Stimulated activated CD8-positive, alpha-beta memory T cell treated with anti-CD3 and anti-CD28 coated beads, Interleukin-12 subunit alpha, Interleukin-12 subunit beta, amount 100 ng/mL, for 4 hours (primary cell): Measurements from ENCODE around the gene UBR7.
"Not testable (repeated sequence)": the region's sequence is repeated elsewhere in the genome, so short reads cannot be mapped to it uniquely, and the experiment has no call there.

Source experiments
- DNase-seq: peaks from one replicate; pipeline ENCODE4 v3.0.0-alpha.2; 2020; ENCODE audit warnings: low read depth

Gene UBR7

GRCh38 chr14:93195316-93195999 lies 11.6 kb upstream of the UBR7 start:
- no peak for DNase-seq

GRCh38 chr14:93199031-93199430 lies 8.0 kb upstream of the UBR7 start:
- no peak for DNase-seq

DNA sequence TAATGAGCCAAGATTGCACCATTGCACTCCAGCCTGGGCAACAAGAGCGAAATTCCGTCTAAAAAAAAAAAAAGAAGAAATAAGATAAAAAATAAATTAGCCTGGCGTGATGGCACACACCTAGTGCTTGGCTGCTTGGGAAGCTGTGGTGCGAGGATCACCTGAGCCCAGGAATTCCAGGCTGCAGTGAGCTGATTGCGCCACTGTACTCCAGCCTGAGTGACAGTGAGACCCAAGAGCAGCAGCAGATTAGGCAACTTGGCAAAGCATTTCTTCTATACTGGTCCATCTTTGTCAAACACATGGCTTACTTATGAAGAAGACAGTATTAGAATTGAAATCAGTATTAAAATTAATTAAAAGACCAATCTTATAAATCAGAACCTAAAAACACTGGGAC lies 6.5 kb upstream of the UBR7 start:
- DNase-seq: no peak

DNA sequence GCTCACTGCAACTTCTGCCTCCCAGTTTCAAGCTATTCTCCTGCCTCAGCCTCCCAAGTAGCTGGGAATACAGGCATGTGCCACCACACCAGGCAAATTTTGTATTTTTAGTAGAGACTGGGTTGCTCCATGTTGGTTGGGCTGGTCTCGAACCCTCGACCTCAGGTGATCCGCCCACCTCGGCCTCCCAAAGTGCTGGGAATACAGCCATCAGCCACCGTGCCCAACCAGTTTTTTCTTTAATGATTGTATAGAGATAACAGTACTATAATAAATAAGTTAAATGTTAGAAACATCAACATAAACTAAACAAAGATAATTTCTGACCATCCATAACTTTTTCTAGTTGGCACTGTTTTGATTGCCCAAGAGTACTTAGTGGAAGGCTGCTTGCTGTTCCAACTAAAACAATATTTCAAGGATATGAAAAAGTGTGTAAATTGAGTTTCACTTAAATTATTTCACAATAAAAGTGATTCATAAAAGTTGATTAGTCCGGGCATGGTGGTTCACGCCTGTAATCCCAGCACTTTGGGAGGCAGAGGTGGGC lies 5.8 kb upstream of the UBR7 start:
- DNase-seq: no peak

DNA sequence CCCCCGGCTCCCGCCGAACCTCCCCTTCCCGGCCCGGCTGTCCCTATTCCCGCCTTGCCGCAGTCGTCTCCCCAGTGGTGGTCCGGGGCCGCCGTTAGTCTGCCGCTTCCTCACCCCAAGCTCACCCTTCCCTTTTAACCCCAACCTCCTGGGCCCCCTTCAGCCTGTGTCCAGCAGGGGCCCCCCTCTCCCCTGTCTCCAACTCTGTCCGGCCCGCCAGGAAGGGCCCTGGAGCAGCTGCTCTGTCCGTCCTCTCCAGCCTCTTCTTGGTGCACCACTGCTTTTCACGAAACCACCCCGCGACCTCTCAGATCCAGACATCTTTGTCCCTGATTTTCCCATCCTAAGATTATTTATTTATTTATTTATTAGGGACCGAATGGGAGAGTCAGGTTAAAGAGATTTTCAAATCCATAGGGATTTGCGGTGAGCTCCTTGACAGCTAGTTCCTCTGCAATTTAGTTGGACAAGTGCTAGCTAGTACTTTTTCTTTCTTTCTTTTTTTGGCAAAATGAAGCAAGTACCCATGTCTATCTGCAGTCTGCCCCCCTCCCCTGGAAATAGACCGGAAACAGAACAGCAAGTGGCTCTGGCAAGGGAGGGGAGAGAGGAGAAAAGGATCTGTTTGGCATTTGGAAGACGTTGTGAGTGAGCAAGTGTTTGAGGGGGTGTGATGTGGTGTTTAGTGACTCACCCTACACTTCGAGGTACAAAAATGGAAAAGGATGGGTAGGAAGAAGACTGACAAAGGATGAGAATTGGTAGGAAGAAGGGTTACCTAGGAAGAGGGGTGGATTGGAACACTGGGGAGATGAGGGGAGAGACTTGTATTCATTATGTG lies 632 bp downstream of the UBR7 start:
- no peak for DNase-seq

- no peak for DNase-seq
These were observed 5.4 kb downstream of the UBR7 start for GRCh38 chr14:93212432-93212831.

- no peak for DNase-seq
These were observed 7.5 kb downstream of the UBR7 start for GRCh38 chr14:93214598-93214997.

DNA sequence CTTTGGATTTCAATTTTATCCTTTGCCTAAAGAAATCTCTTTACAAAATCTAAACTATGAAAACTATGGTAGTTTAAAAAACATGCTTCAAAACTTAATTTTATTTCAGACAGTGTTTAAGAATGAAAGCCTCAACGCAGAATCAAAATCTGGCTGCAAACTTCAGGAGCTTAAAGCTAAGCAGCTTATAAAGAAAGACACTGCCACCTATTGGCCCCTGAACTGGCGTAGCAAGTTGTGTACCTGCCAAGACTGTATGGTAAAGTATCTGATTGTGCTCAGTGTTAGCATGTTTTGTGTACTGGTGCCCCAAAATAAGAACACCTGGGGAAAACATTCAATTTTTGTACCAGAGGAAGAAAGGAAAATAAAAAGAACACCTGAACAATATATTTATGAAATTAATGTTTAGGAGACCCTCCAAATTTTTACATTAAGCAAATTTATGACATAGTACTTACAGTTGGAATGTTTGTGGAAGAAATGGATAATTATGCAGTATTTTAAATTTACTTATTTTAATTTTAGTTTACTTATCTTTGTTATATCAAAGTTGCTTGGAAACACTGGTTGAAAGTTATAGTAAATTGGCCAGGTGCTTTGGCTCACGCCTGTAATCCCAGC lies 12.2 kb downstream of the UBR7 start:
- DNase-seq: no peak

- DNase-seq: no peak
These were observed 13.5 kb downstream of the UBR7 start for GRCh38 chr14:93220509-93220908.

DNA sequence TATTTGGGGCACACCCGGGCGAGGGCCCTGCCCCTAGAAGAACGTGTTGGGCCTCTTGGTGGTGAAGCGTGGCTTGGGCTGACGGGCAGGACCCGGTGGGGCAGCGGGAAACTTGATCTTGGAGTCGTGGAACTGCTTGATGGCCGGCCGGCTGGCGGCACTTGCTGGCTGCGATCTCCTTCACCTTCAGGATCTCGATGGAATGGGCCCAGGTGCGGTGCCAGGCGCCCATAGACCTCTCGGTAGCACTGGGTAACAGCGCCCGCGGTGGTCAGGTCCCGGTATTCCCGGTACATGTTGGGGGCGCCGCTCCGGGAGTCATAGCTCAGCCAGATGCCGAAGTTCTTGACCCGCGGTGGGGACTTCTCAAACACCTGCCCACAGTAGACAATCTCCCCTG lies 16.5 kb downstream of the UBR7 start:
- DNase-seq: no peak

DNA sequence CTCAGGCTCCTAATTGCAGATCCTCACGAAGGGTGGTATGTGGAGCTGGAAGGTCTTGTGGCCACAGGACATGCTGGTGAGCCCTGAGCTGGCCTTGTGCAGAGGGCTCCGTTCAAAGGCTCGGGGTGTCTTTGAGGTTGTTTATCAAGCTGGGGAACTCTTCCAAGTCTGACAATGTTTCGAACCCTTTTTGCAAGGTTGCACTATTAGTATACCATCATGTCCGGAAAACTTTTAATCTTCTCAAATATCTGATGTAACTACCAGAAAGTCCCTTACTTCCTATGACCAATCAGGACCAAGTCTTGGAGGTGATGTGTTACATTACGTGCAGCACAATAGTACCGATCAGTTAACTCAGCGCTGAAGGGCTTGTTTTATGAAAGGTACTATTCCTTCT lies 21.5 kb downstream of the UBR7 start:
- DNase-seq: no peak

GRCh38 chr14:93230539-93230938 lies 23.5 kb downstream of the UBR7 start:
- no peak for DNase-seq

- no peak for DNase-seq
These were observed 24.3 kb downstream of the UBR7 start for GRCh38 chr14:93231129-93231979.

- no peak for DNase-seq
These were observed 25.1 kb downstream of the UBR7 start for GRCh38 chr14:93232159-93232558.

DNA sequence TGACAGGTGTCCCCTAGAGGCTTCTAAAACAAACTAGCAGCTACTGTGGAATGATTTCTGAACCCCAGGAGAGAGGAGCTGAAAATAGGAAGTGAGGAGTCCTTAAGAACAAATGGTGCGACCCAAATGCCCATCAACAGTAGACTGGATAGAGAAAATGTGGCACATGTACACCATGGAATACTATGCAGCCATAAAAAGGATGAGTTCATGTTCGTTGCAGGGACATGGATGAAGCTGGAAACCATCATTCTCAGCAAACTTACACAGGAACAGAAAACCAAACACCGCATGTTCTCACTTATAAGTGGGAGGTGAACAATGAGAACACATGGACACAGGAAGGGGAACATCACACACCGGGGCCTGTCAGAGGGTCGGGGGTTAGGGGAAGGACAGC lies 26.0 kb downstream of the UBR7 start:
- DNase-seq: not testable (repeated sequence)

GRCh38 chr14:93234798-93235197 lies 27.7 kb downstream of the UBR7 start:
- no peak for DNase-seq

DNA sequence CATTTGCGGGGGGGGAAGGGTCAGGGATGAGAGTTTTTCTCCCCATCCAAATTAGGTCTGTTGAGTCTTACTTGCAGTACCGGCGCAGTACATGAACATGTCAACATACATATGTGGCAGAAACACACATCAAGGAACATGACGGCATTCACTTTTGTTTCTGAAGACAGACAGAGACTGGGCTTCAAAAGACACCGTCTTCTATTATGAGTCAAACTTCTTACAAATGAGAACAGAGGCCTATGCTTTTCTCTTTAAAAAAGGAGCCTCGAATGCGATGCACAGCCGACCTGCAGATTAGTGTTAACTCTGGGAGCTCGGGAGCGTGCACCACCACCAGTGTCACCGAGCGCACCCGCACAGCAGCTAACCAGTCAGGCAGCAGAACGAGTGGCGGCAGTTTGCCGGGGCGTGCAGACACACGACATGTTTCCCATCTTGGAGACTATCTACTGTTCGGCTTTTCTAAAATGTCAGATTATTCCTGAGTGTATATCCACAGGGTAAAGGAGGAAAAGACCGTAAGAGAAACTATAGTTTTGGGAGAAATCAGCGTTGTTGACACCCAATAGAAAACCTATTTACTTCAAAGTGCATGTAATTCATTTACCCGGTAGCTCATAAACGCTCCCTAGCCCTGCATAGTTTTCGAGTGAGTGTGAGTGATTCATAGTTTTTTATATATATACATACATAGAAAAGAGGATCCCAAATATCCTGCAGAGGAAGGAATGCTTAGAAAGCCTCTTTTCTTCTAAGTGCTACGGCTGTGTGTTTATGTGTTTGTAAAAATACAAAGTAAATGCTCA lies 33.0 kb downstream of the UBR7 start:
- no peak for DNase-seq

- DNase-seq: no peak
These were observed 33.6 kb downstream of the UBR7 start for GRCh38 chr14:93240678-93241000.

DNA sequence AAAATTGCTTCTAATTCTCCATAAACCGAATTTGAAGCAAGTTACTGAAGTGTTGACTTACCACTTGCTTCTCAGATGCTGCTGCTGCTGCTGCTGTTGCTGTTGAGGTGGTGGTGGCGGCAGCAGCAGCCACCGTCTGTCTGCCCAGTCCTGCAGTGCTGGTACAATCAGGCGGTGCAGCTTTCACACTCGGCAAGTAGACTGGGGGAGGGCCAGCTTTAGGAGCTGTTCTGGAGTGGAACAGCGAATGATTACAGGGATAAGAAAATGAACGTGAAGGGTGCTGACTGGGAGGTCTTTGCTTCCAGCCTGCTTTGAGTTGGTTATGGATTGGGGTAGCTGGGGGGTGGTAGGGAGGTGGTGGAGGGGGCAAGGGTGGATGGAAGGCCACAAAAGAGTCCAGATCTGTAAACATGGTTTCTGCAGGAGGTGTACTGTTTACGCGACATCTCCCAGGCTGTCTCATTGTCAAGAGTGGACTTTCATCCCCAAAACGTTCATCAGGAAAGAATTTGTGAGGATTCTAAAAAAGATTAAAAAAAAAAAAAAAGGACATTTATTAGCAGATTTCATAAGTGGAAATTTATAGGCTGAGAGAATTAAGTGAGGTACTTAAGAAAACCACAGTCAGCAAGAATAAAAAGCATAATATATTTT lies 38.8 kb downstream of the UBR7 start:
- DNase-seq: no peak

GRCh38 chr14:93246534-93246933 lies 39.5 kb downstream of the UBR7 start:
- DNase-seq: no peak
